GM20431 (cell line): ENCODE results near the gene MYO1D.

ENCODE experiments used
- in situ Hi-C: fragments of 300-500 bp; cut with MseI, MboI; formaldehyde crosslinking; loops from one replicate; pipeline ENCODE4 v1.15.0; 2020; ENCODE audit warnings: low sequenced_read_pairs; ENCODE audit not compliant: unreplicated experiment

Gene MYO1D

GRCh38 chr17:32567511-32567910 lies 309.4 kb downstream of the MYO1D start:
- in situ Hi-C loops = no loop called here

- in situ Hi-C loops = no loop called here
Measured at GRCh38 chr17:32567086-32567485, 309.8 kb downstream of the MYO1D start.

- in situ Hi-C loops = no loop called here
Measured at GRCh38 chr17:32566303-32566702, 310.6 kb downstream of the MYO1D start.

DNA sequence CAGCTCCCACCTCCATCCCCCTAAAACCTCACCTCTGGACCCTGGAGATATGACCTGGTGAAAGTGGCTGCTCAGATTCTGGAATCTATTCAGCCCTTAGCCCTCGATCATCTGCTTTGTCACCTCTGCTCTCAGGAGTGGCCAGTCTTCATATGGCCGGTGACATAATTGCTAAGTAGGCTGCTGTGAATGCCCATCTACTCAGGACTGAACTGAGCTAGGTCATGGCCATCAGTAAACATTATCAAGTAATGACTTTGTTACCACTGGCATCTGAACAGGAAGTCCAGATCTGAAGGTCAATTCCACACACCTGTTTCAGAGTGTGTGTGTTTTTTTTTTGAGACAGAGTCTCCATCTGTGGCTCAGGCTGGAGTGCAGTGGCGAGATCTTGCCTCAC lies 311.5 kb downstream of the MYO1D start:
- in situ Hi-C loops = no loop called here

DNA sequence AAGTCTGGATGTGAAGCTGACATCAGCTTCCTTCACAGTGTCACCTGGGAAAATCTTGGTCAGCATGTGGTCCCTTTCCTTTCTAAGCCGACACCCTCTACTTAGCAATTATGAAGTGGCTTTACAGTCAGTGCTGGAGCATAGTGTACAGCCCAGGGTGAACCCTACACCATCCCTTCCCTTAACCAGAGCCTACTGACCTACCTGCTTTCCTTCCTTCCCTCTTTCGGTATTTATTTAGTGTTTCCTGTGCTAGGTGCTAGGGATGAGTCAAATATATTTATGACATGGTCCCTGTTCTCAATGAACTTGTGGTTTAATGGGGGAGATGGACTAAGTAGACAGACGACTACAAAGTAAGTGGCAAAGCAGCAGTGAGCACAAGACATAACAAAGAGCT lies 312.6 kb downstream of the MYO1D start:
- in situ Hi-C loops = no loop called here

GRCh38 chr17:32563583-32563982 lies 313.3 kb downstream of the MYO1D start:
- in situ Hi-C loops = no loop called here

DNA sequence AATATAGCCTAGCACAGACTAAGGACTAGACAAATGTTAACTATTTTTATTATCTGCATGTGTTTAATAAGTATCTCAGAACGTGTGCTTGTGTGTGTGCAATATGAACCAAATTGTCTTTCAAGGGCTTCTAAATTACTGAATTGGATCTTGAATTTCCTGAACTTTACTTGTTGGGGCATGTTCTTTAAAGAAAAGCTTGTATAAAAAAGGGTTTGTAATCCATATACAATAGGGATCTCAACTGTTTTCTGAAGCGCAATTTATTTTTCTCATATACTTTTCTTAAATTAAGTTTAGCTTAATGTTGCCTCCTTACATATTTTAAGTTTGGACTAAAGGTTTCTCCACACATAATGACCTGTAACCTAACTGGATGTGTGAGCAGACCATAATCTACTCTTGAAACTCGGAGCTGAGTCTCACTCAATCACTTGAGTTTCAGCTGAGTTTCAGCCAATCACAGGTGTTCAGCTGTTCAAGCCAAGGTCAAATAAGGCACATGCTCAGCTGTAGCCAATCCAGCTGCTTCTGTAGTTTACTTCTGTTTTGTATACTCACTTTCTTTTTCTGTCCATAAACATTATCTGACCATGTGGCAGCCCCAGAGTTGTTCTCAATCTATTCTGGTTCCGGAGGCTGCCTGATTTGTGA lies 317.8 kb downstream of the MYO1D start:
- in situ Hi-C loops = no loop called here

DNA sequence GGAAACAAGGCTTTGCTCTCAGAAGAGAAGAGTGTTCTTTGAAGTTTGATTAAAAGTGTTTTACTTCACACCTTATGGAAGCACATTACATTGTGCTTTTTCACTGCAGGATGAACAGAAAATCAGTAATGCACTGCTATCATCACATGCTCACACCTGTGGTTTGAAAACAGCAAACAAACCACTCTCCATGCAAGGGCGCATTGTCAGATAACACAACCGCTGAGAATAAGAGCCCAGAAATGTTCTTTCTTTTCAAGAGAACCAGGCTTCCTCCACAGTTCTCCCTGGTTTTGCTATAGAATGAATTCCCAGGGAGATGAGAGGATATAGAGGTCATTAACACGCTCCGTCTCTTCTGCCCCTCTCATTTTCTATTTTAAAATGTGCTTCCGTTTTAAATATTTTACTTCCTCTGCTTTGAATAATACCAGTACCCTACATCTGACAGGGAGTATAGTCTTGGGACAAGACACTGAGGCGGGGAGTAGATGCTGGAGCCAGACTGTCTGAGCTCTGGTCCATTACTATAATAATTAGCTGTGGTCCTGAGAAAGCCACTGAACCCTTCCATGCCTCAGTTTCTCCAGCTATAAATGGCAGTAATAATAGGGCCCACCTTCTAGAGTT lies 318.5 kb downstream of the MYO1D start:
- in situ Hi-C loops = no loop called here

DNA sequence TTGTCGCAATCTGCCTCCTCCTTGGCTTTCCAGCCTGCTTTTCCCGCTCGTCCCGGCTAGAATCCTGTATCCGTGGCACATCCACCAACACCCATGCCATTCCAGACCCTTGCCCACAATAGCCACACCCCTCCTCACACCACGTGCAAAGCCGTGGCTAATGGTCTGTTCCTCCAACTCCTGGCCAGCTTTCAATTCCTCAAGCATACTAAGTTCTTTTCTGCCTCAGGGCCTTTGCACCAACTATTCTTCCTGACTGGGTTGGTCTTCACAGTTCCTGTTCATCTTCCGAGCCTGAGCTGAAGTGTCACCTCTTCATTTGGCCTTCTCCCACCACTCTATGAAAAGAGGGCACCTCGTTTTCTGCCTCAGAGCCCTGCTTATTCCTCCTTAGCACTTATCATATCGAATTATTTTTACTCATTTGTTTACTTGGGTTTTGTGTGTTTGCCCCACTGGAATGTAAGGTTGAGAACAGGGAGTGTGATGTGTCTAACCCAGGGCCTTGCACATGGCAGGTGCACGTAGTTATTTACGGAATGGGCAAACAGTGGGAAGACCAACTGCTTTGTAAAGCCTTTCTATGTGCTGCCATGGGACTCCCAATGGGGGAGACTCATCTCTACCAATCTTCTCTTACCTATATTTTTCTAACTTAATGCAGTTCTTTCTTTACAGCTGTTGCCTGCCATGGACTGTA lies 321.2 kb downstream of the MYO1D start:
- in situ Hi-C loops = no loop called here

DNA sequence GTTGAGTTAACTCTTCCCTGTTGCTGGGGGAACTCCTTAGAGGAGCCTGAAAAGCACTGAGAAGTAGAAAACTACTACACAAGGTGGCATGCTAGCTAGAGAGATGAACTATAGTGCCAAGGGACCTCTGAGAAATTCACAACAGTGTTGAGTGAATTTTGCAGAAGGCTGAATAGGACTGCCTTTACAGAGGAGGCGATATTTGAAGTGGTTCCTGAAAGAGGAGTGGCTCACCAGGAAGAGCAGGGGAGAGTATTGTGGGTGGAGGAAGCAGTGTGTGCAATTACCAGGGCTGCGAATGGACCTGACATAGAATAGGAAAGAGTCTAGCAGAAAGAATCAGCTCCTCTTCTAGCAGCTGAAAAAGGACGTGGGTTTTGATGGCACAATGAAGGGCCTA lies 323.8 kb downstream of the MYO1D start:
- in situ Hi-C loops = no loop called here

DNA sequence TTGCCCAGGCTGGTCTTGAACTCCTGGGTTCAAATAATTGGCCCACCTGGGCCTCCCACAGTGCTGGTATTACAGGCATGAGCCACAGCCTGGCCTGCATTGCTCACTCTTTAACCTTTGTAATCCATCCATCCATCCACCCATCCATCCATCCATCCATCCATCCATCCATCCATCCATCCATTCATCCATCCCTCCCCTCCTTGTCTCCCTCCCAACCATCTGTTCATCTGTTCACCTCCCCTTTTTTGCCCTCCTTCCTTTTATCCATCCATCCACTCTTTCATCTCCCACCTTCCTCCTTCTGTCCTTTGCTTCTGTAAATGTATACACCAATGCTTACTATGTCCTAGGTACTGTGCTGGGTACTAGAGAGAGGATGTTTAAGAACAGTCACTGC lies 324.6 kb downstream of the MYO1D start:
- in situ Hi-C loops = no loop called here

DNA sequence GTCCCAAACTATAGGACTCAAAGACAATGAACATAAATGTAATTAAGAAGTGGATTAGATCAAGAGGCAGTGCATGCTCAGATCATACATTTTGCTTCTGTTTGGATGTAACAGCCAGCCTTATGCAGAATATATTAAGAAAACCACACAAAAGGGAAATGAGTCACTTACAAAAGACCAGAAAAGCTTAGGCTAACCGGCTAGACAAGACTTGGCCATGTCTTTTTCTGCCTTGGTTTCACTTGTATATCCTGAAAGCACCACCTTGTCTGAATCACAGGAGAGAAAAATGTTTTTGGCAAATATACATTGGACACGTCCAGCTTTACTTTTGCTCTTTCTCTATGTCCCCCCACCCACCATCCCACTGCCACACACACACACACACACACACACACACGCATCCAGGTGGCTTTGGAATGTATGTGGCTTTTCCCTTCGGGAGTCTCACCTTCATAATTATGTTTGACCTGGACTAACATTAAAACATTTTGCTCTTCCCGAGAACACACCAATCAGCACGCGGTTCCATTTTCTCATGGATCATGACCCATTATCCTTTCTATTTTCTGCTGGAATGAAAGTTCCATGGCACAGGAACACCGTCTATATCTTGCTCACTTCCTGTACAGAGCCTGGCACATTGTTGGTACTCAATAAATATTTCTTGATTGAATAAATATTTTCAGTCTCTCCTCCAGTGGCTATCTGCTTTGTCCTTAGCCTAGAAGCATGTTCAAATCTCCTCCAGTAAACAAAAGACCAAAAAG lies 325.6 kb downstream of the MYO1D start:
- in situ Hi-C loops = no loop called here

DNA sequence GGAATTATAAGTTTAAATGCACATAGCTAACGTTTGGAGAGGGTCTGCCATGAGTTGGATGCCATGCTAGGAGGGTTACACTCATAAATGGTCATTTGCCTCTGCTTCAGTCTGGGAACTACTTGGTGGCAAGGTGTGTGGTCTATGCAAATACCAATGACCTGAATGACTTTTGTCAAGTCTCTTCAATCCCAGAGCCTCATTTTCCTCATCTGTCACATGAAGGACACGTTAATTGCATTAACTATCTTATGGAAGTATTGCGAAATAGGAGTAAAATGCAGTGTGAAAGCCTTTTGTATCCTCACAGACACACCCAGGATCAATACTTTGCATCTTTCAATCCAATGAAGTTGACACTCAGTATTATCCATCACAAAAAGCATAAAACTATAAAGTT lies 327.4 kb downstream of the MYO1D start:
- in situ Hi-C loops = no loop called here

- in situ Hi-C loops = no loop called here
Measured at GRCh38 chr17:32546031-32546444, 330.9 kb downstream of the MYO1D start.

DNA sequence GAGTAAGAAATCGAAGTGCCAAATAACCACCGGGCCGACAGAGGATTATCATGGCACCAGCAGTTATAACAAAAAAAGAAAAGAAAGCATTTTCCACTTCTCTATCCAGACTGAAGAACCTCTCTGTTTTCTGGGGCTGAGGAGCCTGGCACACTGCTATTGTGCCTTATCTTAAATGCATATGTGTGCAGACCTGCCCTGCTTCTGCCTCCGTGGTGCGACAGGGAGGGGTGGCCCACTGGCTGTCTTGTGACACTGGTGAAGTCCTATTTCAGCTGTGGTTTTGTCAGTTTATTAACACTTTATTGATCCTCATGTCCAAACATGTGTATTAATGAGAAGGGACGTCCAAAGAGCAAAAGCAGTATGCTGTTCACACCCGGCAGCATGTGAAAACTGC lies 334.7 kb downstream of the MYO1D start:
- in situ Hi-C loops = no loop called here

GRCh38 chr17:32541640-32542039 lies 335.3 kb downstream of the MYO1D start:
- in situ Hi-C loops = no loop called here

DNA sequence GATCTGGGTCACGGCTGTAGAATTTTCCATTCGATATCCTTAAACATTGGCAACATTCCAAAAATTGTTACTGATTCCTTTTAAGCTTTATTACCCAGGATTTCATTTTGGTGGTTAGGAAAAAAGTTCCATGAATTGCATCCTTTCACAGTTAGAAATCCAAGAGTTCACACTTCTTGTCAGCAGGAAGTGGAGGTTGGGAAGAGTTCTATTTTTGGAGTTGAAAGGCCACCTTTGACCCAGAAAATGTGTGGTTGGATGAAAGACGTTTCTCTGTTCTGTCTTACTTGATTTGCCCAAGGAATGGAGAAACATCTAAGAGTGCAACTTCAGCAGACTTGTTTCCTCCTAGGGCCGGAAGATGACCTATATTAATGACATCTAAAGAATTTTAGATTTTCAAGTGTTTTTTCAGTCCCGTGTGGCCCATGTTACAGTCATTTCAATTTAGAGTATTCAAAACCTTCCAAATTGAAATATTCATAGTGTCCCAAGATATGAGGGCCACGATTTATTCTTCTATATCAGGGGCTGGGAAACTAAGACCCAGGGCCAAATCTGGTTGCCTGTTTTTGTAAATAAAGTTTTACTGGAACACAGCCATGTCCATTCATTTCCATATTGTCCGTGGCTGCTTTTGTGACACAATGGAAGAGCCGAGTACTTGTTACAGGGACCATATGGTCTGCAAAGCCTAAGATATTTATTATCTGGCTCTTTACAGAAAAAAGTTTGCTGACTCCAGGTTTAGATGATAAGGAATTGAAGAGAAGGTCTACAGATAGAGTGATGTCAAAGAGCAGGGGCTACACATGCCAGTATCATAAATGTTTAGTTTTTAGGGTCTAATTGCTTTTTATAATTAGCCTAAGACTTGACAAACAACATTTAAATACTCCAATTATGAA lies 339.9 kb downstream of the MYO1D start:
- in situ Hi-C loops = no loop called here

GRCh38 chr17:32533296-32533695 lies 343.6 kb downstream of the MYO1D start:
- in situ Hi-C loops = no loop called here

DNA sequence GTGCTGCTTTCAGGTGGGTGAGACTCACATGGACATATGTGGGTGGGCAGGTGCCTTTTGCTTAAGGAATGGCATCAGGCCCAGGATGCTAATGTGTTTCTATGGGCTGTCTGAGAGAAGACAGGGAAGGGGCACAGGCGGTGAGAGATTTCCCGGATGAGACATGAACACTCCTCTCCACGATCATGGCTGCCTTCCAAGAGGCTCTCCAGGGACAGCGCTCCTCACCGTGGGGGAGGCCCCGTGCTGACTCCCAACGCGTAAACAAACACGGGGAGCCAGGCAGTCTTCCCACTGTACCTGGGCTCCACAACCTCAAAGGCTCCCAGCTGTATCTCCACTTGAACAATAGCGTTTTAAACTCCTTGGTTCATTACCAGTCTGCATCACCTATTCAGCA lies 347.3 kb downstream of the MYO1D start:
- in situ Hi-C loops = no loop called here

DNA sequence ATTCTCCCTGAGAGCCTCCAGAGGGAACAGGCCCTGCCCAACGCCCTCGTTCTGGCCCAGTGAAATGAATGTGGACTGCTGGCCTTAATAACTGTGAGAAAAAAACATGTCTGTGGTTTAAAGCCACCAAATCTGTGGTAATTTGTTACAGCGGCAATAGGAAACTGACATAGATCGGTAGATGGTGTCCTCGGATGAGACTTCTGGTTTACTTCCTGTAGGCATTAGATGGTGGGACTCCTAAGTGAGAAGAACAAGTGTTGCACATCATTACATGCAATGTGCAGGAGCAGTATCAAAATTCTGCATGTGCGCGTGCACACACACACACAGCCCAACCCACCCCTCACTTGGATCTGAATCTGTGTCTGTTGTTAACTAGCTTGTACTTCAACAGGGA lies 348.1 kb downstream of the MYO1D start:
- in situ Hi-C loops = no loop called here
